ENCODE data around the gene NLRC5. TPM values are rescaled to one million over a fixed set of nuclear protein-coding genes. Genes with fewer than 3 reads are reported as not detected.

Gene NLRC5
- total RNA-seq, 1 experiment from 2014 or later, result 0.98 TPM

- H2AFZ ChIP-seq (ENCODE audit: low read length), result no peak overlapping the region
- H3K9me3 ChIP-seq (ENCODE audit: low read length), result no peaks in the 10 kb centered on the region
- H3F3A ChIP-seq (ENCODE audit: low read length, unreplicated experiment), result no peaks in the 10 kb centered on the region
- BruUV-seq (replicated peaks), result no TSS peak
- no peak overlapping the region for H3K4me2 ChIP-seq (ENCODE audit: low read length)
- H4K20me1 ChIP-seq (ENCODE audit: low read length), result no peaks in the 10 kb centered on the region
- ATAC-seq (no peak), DNase-seq (no peak)
- intact Hi-C loops (cut with micrococcal nuclease), result no loop called here
- no peaks in the 10 kb centered on the region for H3K79me2 ChIP-seq (ENCODE audit: low read length)
- H3K9ac ChIP-seq (ENCODE audit: low read length), result no peak overlapping the region
- CTCF ChIA-PET, result no interaction called here
- no peak overlapping the region for H3K27ac ChIP-seq (ENCODE audit: low read length)
- no peaks in the 10 kb centered on the region for H3K9me2 ChIP-seq (replicated peaks; ENCODE audit: low read length)
- no peaks in the 10 kb centered on the region for H3K27me3 ChIP-seq (ENCODE audit: low read length)
- no peak overlapping the region for H3K4me3 ChIP-seq (ENCODE audit: low read length)
- H3K4me1 ChIP-seq (ENCODE audit: insufficient read depth, low read length), result peaks cover 8% of the 10 kb centered on the region
- H3K36me3 ChIP-seq (ENCODE audit: low read depth, low read length), result no peaks in the 10 kb centered on the region
- TF ChIP-seq, protein P1, sequence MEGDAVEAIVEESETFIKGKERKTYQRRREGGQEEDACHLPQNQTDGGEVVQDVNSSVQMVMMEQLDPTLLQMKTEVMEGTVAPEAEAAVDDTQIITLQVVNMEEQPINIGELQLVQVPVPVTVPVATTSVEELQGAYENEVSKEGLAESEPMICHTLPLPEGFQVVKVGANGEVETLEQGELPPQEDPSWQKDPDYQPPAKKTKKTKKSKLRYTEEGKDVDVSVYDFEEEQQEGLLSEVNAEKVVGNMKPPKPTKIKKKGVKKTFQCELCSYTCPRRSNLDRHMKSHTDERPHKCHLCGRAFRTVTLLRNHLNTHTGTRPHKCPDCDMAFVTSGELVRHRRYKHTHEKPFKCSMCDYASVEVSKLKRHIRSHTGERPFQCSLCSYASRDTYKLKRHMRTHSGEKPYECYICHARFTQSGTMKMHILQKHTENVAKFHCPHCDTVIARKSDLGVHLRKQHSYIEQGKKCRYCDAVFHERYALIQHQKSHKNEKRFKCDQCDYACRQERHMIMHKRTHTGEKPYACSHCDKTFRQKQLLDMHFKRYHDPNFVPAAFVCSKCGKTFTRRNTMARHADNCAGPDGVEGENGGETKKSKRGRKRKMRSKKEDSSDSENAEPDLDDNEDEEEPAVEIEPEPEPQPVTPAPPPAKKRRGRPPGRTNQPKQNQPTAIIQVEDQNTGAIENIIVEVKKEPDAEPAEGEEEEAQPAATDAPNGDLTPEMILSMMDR (conservative IDR thresholded peaks at IDR 0.05; ENCODE audit: low read depth, low read length), result no peak
- no peak for TF ChIP-seq EZH2phosphoT487 (IDR thresholded peaks at IDR 0.05; ENCODE audit: borderline replicate concordance, low read length)
- no peak for TF ChIP-seq EZH2 (IDR thresholded peaks at IDR 0.05; ENCODE audit: low read length, unreplicated experiment)
- POLR2A ChIA-PET (ENCODE audit: unreplicated experiment), result no interaction called here
Observed at GRCh38 chr16:57094911-57095310, 105.6 kb downstream of the NLRC5 start.

GRCh38 chr16:57096192-57096591 is 106.8 kb downstream of the NLRC5 start:
- DNase-seq (no peak), ATAC-seq (no peak)
- Histone ChIP-seq H3K4me2 (ENCODE audit: low read length) (no peak overlapping the region), H4K20me1 (ENCODE audit: low read length) (no peaks in the 10 kb centered on the region), H3F3A (ENCODE audit: low read length, unreplicated experiment) (no peaks in the 10 kb centered on the region), H3K27ac (ENCODE audit: low read length) (no peak overlapping the region), H3K9ac (ENCODE audit: low read length) (no peak overlapping the region), H3K9me2 (replicated peaks; ENCODE audit: low read length) (no peaks in the 10 kb centered on the region), H3K27me3 (ENCODE audit: low read length) (no peaks in the 10 kb centered on the region), H3K36me3 (ENCODE audit: low read depth, low read length) (no peaks in the 10 kb centered on the region), H3K9me3 (ENCODE audit: low read length) (no peaks in the 10 kb centered on the region), H3K4me3 (ENCODE audit: low read length) (no peak overlapping the region), H3K79me2 (ENCODE audit: low read length) (no peaks in the 10 kb centered on the region), H3K4me1 (ENCODE audit: insufficient read depth, low read length) (peaks cover 13% of the 10 kb centered on the region), H2AFZ (ENCODE audit: low read length) (no peak overlapping the region)
- ChIA-PET POLR2A (ENCODE audit: unreplicated experiment) (no interaction called here), CTCF (no interaction called here)
- TF ChIP-seq EZH2phosphoT487 (IDR thresholded peaks at IDR 0.05; ENCODE audit: borderline replicate concordance, low read length), result no peak
- no peak for TF ChIP-seq EZH2 (IDR thresholded peaks at IDR 0.05; ENCODE audit: low read length, unreplicated experiment)
- TF ChIP-seq, protein P1 (conservative IDR thresholded peaks at IDR 0.05; ENCODE audit: low read depth, low read length), result no peak
- intact Hi-C loops (cut with micrococcal nuclease), result no loop called here
- no TSS peak for BruUV-seq (replicated peaks)

GRCh38 chr16:57096793-57097192 is 107.4 kb downstream of the NLRC5 start:
- H3K4me3 ChIP-seq (ENCODE audit: low read length), result no peak overlapping the region
- H3K4me1 ChIP-seq (ENCODE audit: insufficient read depth, low read length), result peaks cover 8% of the 10 kb centered on the region
- no TSS peak for BruUV-seq (replicated peaks)
- no peaks in the 10 kb centered on the region for H3F3A ChIP-seq (ENCODE audit: low read length, unreplicated experiment)
- no peak overlapping the region for H3K9ac ChIP-seq (ENCODE audit: low read length)
- H3K79me2 ChIP-seq (ENCODE audit: low read length), result no peaks in the 10 kb centered on the region
- H3K27me3 ChIP-seq (ENCODE audit: low read length), result no peaks in the 10 kb centered on the region
- no peaks in the 10 kb centered on the region for H4K20me1 ChIP-seq (ENCODE audit: low read length)
- no peak for TF ChIP-seq EZH2 (IDR thresholded peaks at IDR 0.05; ENCODE audit: low read length, unreplicated experiment)
- TF ChIP-seq, protein P1 (conservative IDR thresholded peaks at IDR 0.05; ENCODE audit: low read depth, low read length), result no peak
- no peak for TF ChIP-seq EZH2phosphoT487 (IDR thresholded peaks at IDR 0.05; ENCODE audit: borderline replicate concordance, low read length)
- ChIA-PET CTCF (no interaction called here), POLR2A (ENCODE audit: unreplicated experiment) (no interaction called here)
- H3K4me2 ChIP-seq (ENCODE audit: low read length), result no peak overlapping the region
- H3K9me2 ChIP-seq (replicated peaks; ENCODE audit: low read length), result no peaks in the 10 kb centered on the region
- H3K9me3 ChIP-seq (ENCODE audit: low read length), result no peaks in the 10 kb centered on the region
- ATAC-seq, result no peak
- intact Hi-C loops (cut with micrococcal nuclease), result no loop called here
- H3K36me3 ChIP-seq (ENCODE audit: low read depth, low read length), result no peaks in the 10 kb centered on the region
- H2AFZ ChIP-seq (ENCODE audit: low read length), result no peak overlapping the region
- H3K27ac ChIP-seq (ENCODE audit: low read length), result no peak overlapping the region
- DNase-seq, result no peak
